Sciatic nerve (tissue), 2 donors: ENCODE measurements around the gene ZNF714. TPM values are rescaled to one million over a fixed set of nuclear protein-coding genes. Genes with fewer than 3 reads are reported as not detected.
"Not testable (repeated sequence)": the region's sequence is repeated elsewhere in the genome, so short reads cannot be mapped to it uniquely, and the experiment has no call there.

ENCODE experiments used
- ATAC-seq: fragments of 200-7000 bp; cut with Tn5 transposase; one replicate; pipeline ENCODE4 v1.9.1; 2020; ENCODE audit warnings: mild to moderate bottlenecking, moderate library complexity
- DNase-seq: peaks from one replicate; pipeline ENCODE4 v3.0.0-alpha.2; 2020; ENCODE audit warnings: low spot score
- intact Hi-C: fragments of 100-400 bp; cut with DNase I; formaldehyde crosslinking; loops from one replicate; pipeline ENCODE4 v1.14.2; 2022
- total RNA-seq: library from RNA; stranded (reverse); fragmentation: NEBNext Ultra II Directional; extraction: Animal tissue kit (Norgen Biotek cat#: 25700); gene quantifications from one replicate; pipeline ENCODE4 v1.2.1, GENCODE V29; 2021
- donor health status: DM: no; HTN: no; CAD: no.
- donor health status: DM: no; HTN: no; CAD: no.

The ZNF714 gene
- total RNA-seq, 1 donor from 2014 or later: 10.4 TPM

DNA sequence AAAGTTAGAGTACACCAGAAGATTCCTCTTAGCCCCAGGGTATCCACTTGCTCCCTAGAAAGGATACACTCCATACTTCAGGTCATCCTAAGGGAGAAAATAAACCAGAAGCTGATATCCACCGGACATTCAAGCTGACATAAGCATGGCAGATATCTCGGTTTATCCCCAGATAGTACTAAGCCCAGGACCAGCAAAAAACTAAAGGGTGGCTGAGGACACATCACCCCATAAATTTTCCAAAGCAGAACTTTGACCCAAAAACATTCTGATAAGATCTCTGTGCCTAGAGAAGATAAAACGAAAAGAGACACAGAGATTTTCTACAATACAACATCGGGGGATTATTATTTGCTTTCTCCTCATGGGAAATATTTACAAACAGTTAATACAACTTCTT lies 45.9 kb downstream of the ZNF714 start:
- intact Hi-C loops: no loop called here
- no peak for ATAC-seq
- DNase-seq: no peak

DNA sequence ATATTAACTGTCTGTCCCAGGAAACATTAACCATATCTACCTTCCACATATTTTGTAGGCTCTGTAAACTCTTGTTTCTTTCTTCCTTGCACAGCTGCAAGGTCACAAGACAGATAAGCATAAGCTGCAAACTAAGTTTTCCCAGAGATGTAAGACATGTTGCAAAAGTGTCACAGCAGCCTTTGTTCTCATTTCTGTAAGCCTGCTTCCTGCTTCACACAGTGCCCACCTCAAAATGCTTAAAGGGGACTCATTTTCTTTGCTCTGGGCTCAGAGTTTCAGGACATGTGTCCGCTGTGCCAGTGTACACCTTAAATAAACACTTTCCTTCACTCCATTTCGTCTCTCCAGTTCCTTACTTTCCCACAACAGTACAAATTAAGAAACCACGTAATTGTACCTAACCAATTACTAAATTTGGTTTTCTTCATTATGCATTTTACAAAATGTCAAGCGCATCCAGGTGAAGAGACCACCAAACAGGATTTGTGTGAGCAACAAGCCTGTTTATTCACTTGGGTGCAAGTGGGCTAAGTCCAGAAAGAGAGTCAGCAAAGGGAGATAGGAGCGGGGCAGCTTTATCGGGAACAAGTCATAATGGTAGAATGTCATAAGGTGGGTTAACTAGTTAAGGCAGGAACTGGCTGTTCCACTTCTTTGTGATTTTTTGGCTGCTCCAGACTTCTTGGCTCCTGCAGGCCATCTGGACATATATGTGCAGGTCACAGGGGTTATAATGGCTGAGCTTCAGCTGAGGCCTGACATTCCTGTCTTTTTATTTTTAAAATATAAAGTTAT lies 47.1 kb downstream of the ZNF714 start:
- no peak for DNase-seq
- intact Hi-C loops: no loop called here
- ATAC-seq: no peak

DNA sequence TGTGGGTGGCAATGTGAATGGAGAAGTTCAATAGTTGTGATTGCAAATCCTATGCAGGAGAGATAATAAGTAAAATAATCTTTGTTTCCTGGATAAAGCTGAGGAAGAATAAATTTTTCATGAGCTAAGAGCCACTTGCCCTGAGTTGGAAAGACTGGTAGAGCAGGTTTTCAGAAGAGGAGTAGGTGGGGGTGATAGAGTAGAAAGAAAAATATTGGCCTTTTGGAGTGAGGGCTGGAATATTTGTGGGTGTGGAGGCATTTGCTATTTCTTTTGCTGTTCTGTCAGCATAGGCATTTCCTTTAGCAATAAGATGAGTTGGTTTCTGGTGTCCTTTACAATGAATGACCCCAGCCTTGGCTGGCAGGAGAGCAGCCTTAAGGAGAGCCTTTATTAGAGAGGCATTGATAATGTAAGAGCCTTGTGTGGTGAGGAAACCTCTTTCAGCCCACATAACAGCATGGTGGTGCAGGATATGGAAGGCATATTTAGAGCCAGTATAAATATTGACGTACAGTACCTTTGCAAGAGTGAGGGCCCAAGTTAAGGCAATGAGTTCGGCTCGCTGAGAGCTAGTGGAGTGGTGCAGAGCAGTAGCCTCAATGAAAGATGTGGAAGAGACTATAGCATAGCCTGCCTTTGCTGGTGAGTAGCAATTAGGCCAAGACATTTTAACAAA lies 48.2 kb downstream of the ZNF714 start:
- DNase-seq: no peak
- intact Hi-C loops: no loop called here
- no peak for ATAC-seq

DNA sequence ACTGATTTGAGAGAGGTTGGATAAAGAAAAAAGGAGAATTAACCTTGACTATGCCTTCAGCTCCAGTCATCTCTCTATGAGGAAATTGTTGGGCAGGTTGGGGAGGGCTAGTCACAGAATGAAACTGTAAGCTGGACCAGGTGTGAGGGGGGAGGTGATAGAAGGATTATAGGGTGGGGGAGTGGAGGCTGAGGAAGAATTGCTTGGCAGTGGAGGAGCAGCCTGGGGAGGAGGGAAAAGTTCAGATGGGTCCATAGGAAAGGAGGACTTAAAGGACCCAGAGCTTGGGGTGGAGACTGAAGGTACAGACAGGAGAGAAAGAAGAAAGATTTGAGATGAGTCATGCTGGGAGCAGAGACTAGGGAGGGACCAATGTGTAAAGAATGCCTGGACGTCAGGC lies 51.6 kb downstream of the ZNF714 start:
- DNase-seq (no peak), ATAC-seq (no peak)
- intact Hi-C loops: no loop called here

DNA sequence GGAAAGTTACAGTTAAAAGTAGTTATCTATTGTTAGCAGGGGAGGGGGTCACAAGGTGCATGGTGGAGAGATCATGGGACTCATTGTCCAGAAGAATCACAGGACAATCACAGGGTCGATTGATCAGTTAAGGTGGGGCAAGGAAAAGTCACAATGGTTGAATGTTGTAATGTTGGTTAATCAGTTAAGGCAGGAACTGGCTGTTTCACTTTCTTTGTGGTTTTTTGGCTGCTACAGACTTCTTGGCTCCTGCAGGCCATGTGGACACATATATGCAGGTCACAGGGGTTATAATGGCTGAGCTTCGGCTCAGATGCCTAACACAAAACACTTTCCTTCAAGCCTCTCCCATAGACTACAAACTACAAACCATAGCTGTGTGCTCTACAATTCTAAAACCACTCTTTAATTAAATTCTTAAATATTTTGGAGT lies 52.9 kb downstream of the ZNF714 start:
- DNase-seq: no peak
- ATAC-seq: no peak
- intact Hi-C loops: no loop called here

DNA sequence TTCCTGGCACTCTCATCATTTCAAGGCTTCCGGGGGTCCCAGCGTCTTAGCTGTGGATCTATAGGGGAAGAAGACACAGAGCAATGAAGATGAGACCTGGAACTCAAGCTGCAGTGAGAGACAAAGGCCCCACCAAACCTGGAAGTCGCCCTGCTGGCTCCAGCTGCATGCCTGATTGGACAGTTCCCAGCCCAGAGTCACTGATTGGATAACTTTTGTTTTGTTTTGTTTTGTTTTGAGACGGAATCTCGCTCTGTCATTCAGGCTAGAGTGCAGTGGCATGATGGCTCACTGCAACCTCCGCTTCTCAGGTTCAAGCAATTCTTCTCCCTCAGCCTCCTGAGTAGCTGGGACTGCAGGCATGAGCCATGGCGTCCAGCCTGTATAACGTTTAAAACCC lies 53.4 kb downstream of the ZNF714 start:
- no peak for ATAC-seq
- intact Hi-C loops: no loop called here
- DNase-seq: no peak

DNA sequence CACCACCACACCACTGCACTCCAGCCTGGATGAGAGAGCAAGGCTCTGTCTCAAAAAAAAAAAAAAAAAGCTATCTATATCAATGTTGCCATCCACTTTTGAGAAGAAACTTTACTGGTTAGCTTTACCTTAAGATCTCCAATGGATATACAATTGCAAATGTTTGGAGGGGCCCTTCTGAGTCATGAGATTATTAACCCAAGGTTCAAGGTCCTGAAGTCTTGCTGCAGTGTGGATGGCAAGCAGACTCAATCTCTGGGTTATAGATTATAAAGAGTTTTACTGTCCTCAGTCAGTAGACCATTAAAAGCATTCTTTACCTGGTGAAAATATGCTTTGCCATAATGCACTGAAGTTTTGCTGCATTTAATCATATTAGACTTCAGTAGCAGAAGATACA lies 56.1 kb downstream of the ZNF714 start:
- intact Hi-C loops: no loop called here
- DNase-seq: no peak
- no peak for ATAC-seq

DNA sequence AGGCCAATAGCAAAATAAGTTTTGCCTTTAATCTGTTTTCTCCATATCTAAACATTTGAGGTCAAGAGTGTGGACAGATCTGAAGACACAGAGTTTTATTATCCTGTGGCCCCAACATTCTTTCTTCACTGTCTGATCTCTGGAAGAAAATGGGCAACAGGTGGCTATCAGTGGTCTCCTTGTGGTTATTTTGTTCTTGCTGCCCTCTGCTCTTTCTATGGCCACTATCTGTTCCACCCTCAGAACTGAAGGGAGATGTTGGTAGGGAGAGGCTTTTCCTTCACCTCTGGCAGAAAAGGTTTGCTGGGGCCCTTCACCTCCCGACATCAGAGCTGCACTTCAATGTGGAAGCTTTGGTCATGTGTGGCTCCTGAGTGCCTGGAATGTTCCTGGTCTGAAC lies 59.0 kb downstream of the ZNF714 start:
- intact Hi-C loops, ATAC-seq, DNase-seq: not testable (repeated sequence)

DNA sequence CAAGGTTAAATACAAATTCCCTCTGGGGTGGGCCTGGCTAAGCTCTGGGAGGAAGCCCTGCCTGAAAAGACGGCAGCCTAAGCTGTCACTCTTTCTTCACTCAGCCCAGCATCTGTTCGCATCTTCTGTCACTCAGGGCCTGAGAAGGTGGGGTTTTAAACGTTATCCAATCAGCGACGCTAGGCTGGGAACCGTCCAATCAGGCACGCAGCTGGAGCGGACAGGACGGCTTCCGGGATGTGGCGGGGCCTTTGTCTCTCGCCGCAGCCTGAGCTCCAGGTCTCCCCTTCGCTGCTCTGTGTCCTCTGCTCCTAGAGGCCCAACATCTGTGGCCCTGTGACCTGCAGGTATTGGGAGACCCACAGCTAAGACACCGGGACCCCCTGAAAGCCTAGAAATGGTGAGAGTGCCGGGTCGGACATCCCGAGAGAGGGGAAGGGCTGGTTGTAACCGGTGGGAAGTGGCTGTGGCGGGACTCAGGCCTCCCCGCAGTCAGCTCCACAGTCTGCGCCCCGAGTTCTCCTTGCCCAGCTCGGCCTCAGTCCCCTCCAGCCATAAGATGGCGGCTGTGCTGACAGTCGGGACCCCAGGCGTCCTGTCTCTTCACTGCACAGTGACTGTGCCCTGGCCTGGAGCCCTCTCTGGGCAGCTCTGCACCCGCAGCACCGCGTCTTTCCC lies 59.9 kb downstream of the ZNF714 start, which contains the start of gene ZNF431:
TSS of gene ZNF431 (plus strand) at position 254 of the 678 bp plus-strand sequence. CDS start at position 398, 144 bp downstream.
- peak; percentile 94 for DNase-seq
- intact Hi-C loops: no loop called here
- peak; percentile 100 for ATAC-seq

DNA sequence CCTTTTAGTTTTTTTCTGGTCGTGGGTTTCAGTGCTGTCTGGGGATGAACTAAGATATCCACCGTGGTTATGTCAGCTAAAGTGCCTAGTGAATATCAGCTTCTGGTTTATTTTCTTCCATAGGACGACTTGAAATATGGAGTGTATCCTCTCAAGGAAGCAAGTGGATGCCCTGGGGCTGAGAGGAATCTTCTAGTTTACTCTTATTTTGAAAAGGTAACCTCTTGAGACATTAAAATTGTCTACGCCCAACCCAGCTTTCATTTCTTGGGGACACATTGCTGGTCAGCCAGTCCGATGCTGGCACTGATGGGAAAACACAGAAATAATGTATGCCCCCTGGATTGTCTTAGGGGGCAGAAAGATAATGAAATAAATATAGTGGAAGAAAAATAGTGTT lies 61.4 kb downstream of the ZNF714 start:
- no peak for ATAC-seq
- DNase-seq: no peak
- intact Hi-C loops: no loop called here

DNA sequence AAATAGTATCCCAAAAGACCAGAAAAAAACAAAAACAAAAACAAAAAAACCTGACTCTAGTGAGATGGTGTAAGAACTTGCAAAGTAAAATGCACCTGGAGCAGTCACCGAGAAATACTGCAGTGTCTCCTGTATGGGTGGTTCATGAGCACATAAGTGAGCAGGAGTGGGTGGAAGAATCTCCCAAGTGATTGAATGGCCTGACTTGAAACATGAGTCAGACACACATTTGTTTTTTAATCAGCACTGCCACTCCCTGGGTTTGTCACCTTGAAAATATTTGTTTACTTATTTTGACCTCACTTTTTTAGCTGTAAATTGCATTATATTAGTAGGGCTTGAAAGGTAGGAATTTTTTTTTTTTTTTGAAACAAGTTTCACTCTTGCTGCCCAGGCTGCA lies 61.9 kb downstream of the ZNF714 start:
- DNase-seq (no peak), ATAC-seq (no peak)
- intact Hi-C loops: no loop called here

DNA sequence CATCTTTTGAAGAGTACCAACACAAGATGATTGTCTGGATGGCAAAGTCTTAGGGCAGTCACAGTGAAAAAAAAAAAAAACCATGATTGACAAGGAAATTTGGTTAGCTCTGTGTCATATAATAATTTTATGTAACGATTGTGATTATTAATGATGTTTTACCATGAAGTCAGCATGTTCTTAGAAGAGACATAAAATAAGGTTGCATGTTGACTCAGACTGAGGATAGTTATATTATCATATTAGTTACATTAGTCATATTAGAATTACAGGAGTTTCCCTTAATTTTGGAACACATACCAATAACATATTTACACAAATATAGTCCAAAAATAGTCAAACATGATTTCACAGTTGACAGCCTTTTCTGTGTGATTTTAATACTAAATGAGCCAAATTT lies 65.5 kb downstream of the ZNF714 start:
- ATAC-seq: no peak
- no peak for DNase-seq
- intact Hi-C loops: no loop called here

DNA sequence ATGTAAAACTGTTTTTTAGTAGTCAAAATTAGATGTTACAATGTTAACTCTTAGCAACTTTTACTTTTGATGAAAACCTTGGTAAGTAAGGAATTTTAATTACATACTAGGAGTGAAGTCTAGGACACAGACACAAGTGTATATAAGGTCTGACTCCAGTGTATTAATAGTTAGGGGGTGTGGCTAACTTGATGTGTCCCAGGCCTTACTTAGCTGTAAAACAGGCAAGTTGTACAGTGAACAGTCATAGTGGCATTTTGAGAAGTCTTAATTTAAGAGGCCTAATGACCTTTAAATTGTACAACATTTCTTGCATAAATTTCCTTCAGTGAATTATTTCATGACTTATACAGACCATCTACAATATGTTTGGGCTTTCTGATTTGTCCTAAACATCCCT lies 66.7 kb downstream of the ZNF714 start:
- ATAC-seq: no peak
- intact Hi-C loops: no loop called here
- DNase-seq: no peak

DNA sequence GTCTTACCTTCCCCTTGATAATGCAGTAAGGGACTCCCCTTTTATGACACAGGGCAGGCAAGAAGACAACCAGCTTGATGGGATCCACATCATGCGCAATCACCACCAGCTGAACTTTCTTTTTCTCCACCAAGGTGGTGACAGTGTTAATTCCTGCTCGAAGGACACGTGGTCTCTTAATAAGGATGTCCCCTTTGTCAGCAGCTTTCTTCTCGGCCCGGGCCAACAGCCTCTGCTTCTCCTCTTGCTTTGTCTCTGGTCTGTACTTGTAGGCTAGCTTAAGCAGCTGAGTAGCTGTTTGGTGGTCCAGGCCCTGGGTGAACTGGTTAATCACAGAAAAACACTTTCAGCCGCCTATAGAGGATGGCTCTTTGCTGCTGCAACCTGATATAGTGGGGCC lies 67.9 kb downstream of the ZNF714 start:
- intact Hi-C loops: no loop called here
- no peak for ATAC-seq
- DNase-seq: no peak

DNA sequence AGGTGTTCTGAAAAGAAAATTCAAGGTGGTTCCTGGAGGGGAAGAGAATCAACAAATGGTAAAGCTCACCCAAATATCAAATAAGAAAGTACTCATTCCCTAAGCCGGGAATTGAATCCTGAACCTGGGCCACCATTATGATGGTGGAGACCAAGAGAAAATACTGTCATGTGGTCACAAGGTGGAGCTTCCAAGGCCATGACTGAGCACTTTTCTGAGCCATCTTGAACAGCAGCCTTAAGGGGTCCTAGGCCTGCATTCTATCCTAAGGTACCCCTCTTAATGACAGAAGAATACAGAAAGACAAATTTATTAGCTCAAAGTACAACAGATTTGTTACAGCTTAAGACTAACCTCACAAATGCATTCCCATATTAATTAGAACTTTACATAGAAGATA lies 69.5 kb downstream of the ZNF714 start:
- intact Hi-C loops: no loop called here
- DNase-seq (no peak), ATAC-seq (no peak)

DNA sequence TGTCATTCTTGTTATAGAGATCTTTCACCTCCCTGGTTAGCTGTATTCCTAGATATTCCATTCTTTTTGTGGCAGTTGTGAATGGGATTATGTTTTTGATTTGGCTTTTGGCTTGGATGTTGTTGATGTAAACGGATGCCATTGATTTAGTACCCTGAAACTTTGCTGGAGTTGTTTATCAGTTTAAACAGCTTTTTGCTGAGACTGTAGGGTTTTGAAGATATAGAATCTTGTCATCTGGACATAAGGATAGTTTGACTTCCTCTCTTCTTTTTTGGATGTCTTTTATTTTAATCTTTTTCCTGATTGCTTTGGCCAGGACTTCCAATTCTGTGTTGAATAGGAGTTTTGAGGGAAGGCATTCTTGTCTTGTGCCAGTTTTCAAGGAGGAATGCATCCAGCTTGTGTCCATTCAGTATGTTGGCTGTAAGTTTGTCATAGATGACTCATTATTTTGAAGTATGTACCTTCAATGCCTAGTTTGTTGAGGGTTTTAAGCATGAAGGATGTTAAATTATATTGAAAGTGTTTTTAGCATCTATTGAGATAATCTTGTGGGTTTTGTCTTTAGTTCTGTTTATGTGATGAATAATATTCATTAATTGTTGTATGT lies 76.6 kb downstream of the ZNF714 start:
- ATAC-seq: no peak
- DNase-seq: no peak
- intact Hi-C loops: no loop called here

DNA sequence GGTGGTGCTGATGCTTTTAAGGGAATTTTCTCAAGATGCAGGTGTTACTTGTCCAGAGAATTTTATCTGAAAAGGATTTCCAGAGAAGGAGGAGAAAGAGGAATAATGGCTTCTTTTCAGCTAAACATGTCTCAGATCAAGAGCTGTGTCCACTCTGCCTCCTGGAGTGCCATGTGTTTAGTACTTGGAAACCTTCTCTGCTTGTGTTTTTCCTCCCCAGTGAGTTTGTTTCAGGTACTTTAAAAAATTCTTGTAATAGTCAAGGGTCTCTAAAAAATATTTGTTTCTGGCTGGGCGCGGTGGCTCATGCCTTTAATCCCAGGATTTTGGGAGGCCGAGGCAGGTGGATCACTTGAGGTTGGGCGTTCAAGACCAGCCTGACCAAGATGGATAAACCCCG lies 82.5 kb downstream of the ZNF714 start:
- ATAC-seq (no peak), DNase-seq (no peak)
- intact Hi-C loops: no loop called here

DNA sequence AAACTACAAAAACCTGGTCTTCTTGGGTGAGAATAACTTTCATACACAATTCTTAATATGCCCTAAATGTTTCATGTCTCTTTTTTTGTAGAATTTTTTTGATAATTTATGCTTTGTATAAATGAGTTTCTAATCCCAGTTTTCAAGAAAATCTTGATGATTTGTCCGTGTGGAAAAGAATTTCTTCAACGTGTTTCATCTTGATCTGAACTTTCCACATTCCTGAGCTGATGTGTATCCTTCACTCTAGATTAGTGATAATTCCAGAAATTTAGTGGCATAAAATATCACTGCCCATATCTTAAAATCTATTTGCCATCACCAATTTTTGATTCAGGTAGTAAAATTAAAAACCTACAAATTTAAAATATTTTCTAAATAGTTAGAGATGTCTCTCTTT lies 84.4 kb downstream of the ZNF714 start:
- no peak for ATAC-seq
- intact Hi-C loops: no loop called here

More for the DNA sequence above, 84.4 kb downstream of the ZNF714 start:
- no peak for DNase-seq
